B cell (primary cell): Measurements from ENCODE around the gene PC. TPM values are rescaled to one million over a fixed set of nuclear protein-coding genes. Genes with fewer than 3 reads are reported as not detected.

ENCODE experiments used
- ATAC-seq: fragments of 200-7000 bp; cut with Tn5 transposase; one replicate; pipeline ENCODE4 v1.10.0; 2021; ENCODE audit warnings: low read depth, mild to moderate bottlenecking, moderate number of reproducible peaks, moderate library complexity
- CTCF ChIA-PET: fragments of 350-600 bp; sonication (Branson Sonifier 250); formaldehyde crosslinking; loops from one replicate; lab custom pipeline; 2021; ENCODE audit warnings: antibody characterized with exemption, inconsistent platforms; lab: Charles Lee
- POLR2A ChIA-PET: fragments of 350-600 bp; sonication (Branson Sonifier 250); formaldehyde crosslinking; loops from one replicate; lab custom pipeline; 2021; ENCODE audit warnings: antibody characterized with exemption; lab: Charles Lee
- DNase-seq: peaks from one replicate; pipeline ENCODE4 v3.0.0; 2013
- H2AFZ ChIP-seq: 2 replicates; pipeline ENCODE4 v1.6.1; 2012; ENCODE audit warnings: mild to moderate bottlenecking, low read depth, low read length; ENCODE audit not compliant: insufficient read depth, poor library complexity, severe bottlenecking
- H3K27ac ChIP-seq, 2 donors: 1 replicate in 1 of 2; 2 replicates in 1 of 2; pipeline ENCODE4 v1.5.1; 2012 to 2013; ENCODE audit warnings: low read length in 2 of 2, mild to moderate bottlenecking in 2 of 2, moderate library complexity in 1 of 2
- H3K27me3 ChIP-seq, 4 experiments: fragments of 200-600 bp in 1 of 4; sonication (generic) in 1 of 4; replicated peaks in 1 of 4; 1 replicate in 2 of 4; 2 replicates in 2 of 4; pipeline versions ENCODE4 v1.6.1 to v1.7.0; 2013 to 2016; ENCODE audit warnings: low read length in 3 of 4, mild to moderate bottlenecking in 2 of 4, mixed read lengths in 1 of 4, moderate library complexity in 1 of 4; ENCODE audit not compliant: insufficient read depth in 4 of 4, control insufficient read depth in 3 of 4; ENCODE audit errors: control extremely low read depth in 1 of 4
- H3K36me3 ChIP-seq, 2 experiments: replicated peaks in 1 of 2; 1 replicate in 1 of 2; 2 replicates in 1 of 2; pipeline versions ENCODE4 v1.6.1 to v1.7.1; 2013; ENCODE audit warnings: low read length in 1 of 2; ENCODE audit not compliant: insufficient read depth in 2 of 2, control insufficient read depth in 1 of 2; ENCODE audit errors: control extremely low read depth in 1 of 2, extremely low read depth in 1 of 2
- H3K4me1 ChIP-seq, 2 donors: fragments of 200-600 bp in 1 of 2; sonication (generic) in 1 of 2; 1 replicate in 1 of 2; 2 replicates in 1 of 2; pipeline versions ENCODE4 v1.5.1 to v1.6.1; 2013 to 2017; ENCODE audit warnings: low read length in 2 of 2; ENCODE audit not compliant: control insufficient read depth in 2 of 2, insufficient read depth in 2 of 2
- H3K4me2 ChIP-seq: replicated peaks from 2 replicates; pipeline ENCODE3; 2012; ENCODE audit warnings: mild to moderate bottlenecking, low read depth, low read length; ENCODE audit not compliant: poor library complexity, severe bottlenecking
- H3K4me3 ChIP-seq, 5 experiments: fragments of 200-600 bp in 1 of 5; sonication (generic) in 1 of 5; 1 replicate in 3 of 5; 2 replicates in 2 of 5; pipeline versions ENCODE4 v1.5.1 to v1.7.0; 2011 to 2016; ENCODE audit warnings: low read length in 4 of 5, mild to moderate bottlenecking in 4 of 5, low read depth in 2 of 5, control low read depth in 1 of 5, moderate library complexity in 1 of 5; ENCODE audit not compliant: insufficient read depth in 1 of 5; ENCODE audit errors: control extremely low read depth in 1 of 5, extremely low read depth in 1 of 5
- H3K79me2 ChIP-seq: fragments of 200-600 bp; sonication (generic); one replicate; pipeline ENCODE4 v1.6.0; 2016; ENCODE audit warnings: low read length; ENCODE audit not compliant: control insufficient read depth, insufficient read depth
- H3K9ac ChIP-seq: fragments of 200-600 bp; sonication (generic); 2 replicates; pipeline ENCODE4 v1.6.1; 2017; ENCODE audit warnings: mild to moderate bottlenecking, low read length, moderate library complexity
- H3K9me3 ChIP-seq, 3 donors: one replicate each; pipeline versions ENCODE4 v1.6.1 to v1.7.1; 2013; ENCODE audit warnings: low read length in 2 of 3; ENCODE audit not compliant: control insufficient read depth in 2 of 3, insufficient read depth in 1 of 3; ENCODE audit errors: control extremely low read depth in 1 of 3
- H4K20me1 ChIP-seq: 2 replicates; pipeline ENCODE4 v1.6.0; 2012; ENCODE audit warnings: mild to moderate bottlenecking, low read length; ENCODE audit not compliant: insufficient read depth, control insufficient read depth, poor library complexity, severe bottlenecking
- H3K27ac Mint-ChIP-seq: one replicate; pipeline ENCODE4 v1.8.0; 2021; ENCODE audit warnings: mixed read lengths
- H3K27me3 Mint-ChIP-seq: one replicate; pipeline ENCODE4 v1.8.0; 2021; ENCODE audit warnings: mixed read lengths
- H3K4me1 Mint-ChIP-seq: one replicate; pipeline ENCODE4 v1.8.0; 2021; ENCODE audit warnings: mixed read lengths
- H3K4me3 Mint-ChIP-seq: one replicate; pipeline ENCODE4 v1.8.0; 2021; ENCODE audit warnings: mixed read lengths
- H3K9me3 Mint-ChIP-seq: one replicate; pipeline ENCODE4 v1.8.0; 2022; ENCODE audit warnings: mixed read lengths; ENCODE audit not compliant: insufficient read depth
- CTCF ChIP-seq: fragments of 200-600 bp; IDR thresholded peaks from one replicate; pipeline ENCODE4 v1.8.0; 2022; ENCODE audit warnings: antibody characterized with exemption, mild to moderate bottlenecking
- EZH2 ChIP-seq: IDR thresholded peaks from 2 replicates; pipeline ENCODE4 v1.6.1; 2012; ENCODE audit warnings: borderline replicate concordance, low read depth, mild to moderate bottlenecking, moderate library complexity, low read length; ENCODE audit not compliant: insufficient read depth, poor library complexity, severe bottlenecking
- WGBS: methylation state at CpG from one replicate; pipeline ENCODE4 v1.1.5; 2013; ENCODE audit warnings: missing lambda C conversion rate; ENCODE audit not compliant: insufficient coverage; 5-methylcytosine and 5-hydroxymethylcytosine counted together
- intact Hi-C: fragments of 100-400 bp; cut with micrococcal nuclease; formaldehyde crosslinking; loops from one replicate; pipeline ENCODE4 v1.10.0; 2022
- polyA plus RNA-seq: library from polyadenylated mRNA; depleted of rRNA; stranded (reverse); fragments of >200 nt; gene quantifications from 2 replicates; pipeline ENCODE4 v1.2.3, GENCODE V29; 2012
- total RNA-seq, 2 donors: library from RNA; stranded (reverse); fragments of 120-200 nt in 1 of 2; gene quantifications; 1 replicate in 1 of 2; 2 replicates in 1 of 2; pipeline versions ENCODE4 v1.2.3 to v1.2.4, GENCODE V29; 2013 to 2022

The PC gene
- total and polyA plus RNA-seq, 2 donors (not counting 1 experiment from before 2014, with no cell fraction given): 1.5 to 4.4 TPM

GRCh38 chr11:66842896-66843775 lies 115.0 kb downstream of the PC start, which contains the start of gene RCE1:
Gene RCE1 (plus strand): TSS chr11:66843441. CDS start chr11:66843456, 15 bp downstream.
- H3K9me3 ChIP-seq: no peaks in the 10 kb centered on the region
- CTCF ChIA-PET: interaction anchor here (0.6 to 3.5 kb wide), 7 partner anchors 9 to 264 kb away, joined by 3 to 20 read pairs (median 4); partner anchors contain the start of gene RBM4B
- no peaks in the 10 kb centered on the region for H3K9me3 Mint-ChIP-seq
- H3K4me2 ChIP-seq: peak within 1 kb of the TSS; percentile 86
- POLR2A ChIA-PET: interaction anchor here (0.6 to 2.6 kb wide), 10 partner anchors 9 to 363 kb away, joined by 3 to 18 read pairs (median 3); partner anchors contain the start of genes DPP3 and RBM4B
- no peaks in the 10 kb centered on the region for H3K27me3 ChIP-seq
- H3K79me2 ChIP-seq: peaks cover 59% of the 10 kb centered on the region
- peaks cover 28 to 37% of the 10 kb centered on the region in 2 donors for H3K4me1 ChIP-seq
- peaks cover 43% of the 10 kb centered on the region for H3K4me1 Mint-ChIP-seq
- peaks cover 49% of the 10 kb centered on the region for H4K20me1 ChIP-seq
- H3K9ac ChIP-seq: peak within 1 kb of the TSS; percentile 98
- peaks cover 3 to 52% of the 10 kb centered on the region in 2 experiments for H3K36me3 ChIP-seq
- TF ChIP-seq EZH2 (no peak), CTCF (no peak)
- DNase-seq: peak; percentile 96
- peak within 1 kb of the TSS; percentile 85 for H2AFZ ChIP-seq
- peak within 1 kb of the TSS; percentile 90 for H3K4me3 Mint-ChIP-seq
- intact Hi-C loops: loop anchor here (1.0 to 2.0 kb wide), 4 partner anchors 13 to 296 kb away; partner anchors contain the start of genes ACTN3, RBM4 and ZDHHC24
- H3K27ac Mint-ChIP-seq: peak within 1 kb of the TSS; percentile 94
- ATAC-seq: peak; percentile 91
- H3K27me3 Mint-ChIP-seq: no peaks in the 10 kb centered on the region
- peak within 1 kb of the TSS; percentile 74 to 100 (median 95) for H3K4me3 ChIP-seq
- peak within 1 kb of the TSS; percentile 98 to 99 for H3K27ac ChIP-seq
- WGBS: under 1% methylated on average over 98 of the region's 98 CpGs
